ENCODE data around the gene RBMS1.
"Not testable (repeated sequence)": the region's sequence is repeated elsewhere in the genome, so short reads cannot be mapped to it uniquely, and the experiment has no call there.

RBMS1 gene

GRCh38 chr2:160421646-160422501 lies 71.7 kb downstream of the RBMS1 start:
- DNase-seq, result peak; percentile 43
- in situ Hi-C loops (cut with MboI; ENCODE audit: low pct_unique_long_range_greater_than_20kb, low sequenced_read_pairs), result not testable (repeated sequence)

DNA sequence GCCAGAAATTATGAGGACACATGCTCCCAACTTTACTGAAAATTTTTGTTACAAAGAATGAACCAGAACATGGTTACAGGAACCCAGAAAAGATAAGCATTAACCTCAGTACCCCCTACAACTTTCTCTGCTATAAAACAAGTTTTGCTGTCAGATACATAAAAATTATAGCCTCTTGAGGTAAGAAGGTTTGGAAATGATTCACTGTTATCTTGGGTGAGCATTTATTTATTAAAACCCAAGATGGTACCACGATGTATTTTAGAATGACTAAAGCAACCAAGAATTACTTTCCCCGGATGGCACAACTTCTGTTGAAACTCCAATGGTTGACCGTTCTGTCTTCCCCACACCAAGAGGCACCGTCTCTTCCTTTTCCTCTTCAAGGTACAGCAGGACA lies 72.9 kb downstream of the RBMS1 start:
- DNase-seq, result no peak
- in situ Hi-C loops (cut with MboI; ENCODE audit: low pct_unique_long_range_greater_than_20kb, low sequenced_read_pairs), result no loop called here

GRCh38 chr2:160419776-160420505 lies 73.7 kb downstream of the RBMS1 start:
- DNase-seq, result no peak
- in situ Hi-C loops (cut with MboI; ENCODE audit: low pct_unique_long_range_greater_than_20kb, low sequenced_read_pairs), result no loop called here

DNA sequence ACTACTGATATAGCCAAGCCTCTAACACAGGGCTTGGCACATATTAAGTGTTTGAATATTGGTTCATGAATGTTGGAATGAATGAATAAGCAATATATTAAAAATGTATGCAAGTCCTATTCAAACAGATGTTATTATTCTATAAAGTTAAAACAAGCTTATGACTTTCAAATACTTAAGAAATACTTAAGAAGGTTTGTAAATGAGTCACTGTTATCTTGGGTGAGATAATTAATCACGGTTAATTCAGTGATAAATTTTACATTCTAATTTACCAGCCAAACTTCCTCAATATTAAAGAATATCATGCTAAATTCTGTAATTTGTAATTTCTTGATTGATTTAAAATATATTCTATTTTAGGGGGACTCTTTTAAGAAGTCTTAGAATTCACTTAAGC lies 74.8 kb downstream of the RBMS1 start:
- in situ Hi-C loops (cut with MboI; ENCODE audit: low pct_unique_long_range_greater_than_20kb, low sequenced_read_pairs), result no loop called here
- DNase-seq, result no peak

DNA sequence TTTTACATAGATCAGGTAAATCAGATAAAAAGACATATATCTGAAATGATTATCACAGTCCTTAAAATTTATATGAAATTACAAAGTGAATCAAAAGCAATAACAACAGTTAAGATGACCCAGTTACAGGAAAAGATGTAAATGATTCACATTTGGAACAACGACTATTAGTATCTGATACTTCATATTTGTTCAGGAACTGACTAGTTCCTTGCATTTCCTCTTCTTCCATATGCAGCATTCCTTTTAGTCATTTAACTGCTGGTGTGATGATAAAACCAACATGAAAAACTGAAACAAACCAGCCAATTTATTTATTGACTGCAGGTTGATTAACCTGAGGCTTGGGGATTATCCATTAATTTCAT lies 75.2 kb downstream of the RBMS1 start:
- in situ Hi-C loops (cut with MboI; ENCODE audit: low pct_unique_long_range_greater_than_20kb, low sequenced_read_pairs), result no loop called here
- no peak for DNase-seq

DNA sequence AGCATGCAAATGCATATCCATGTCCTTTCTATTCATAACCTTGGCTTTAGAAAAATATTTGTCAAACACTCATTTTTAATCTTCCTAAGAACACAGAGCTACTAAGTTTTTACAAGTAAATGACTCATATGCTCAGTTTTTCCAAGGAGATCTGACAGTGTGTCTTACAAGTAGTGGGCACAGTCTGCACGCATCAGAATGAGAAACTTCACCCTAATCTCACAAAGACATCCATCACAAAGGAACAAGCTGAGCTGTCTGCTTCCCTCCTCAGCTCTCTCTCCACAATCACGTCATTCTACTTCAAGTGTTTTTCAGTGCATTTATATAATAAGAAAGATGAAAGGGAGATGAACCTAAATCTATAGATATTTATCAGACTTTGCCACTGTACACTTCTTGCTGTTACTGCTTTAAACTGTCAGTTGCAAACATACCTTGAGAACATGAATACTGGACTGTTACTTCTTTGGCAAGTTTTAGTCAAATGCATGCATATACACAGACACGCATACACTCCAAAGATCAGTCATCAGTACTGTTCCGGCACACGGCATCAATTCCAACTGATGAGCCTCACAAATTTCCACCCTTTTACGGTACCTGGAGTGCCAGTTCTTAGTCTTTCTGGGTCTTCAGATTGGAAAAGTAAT lies 75.7 kb downstream of the RBMS1 start:
- peak; percentile 30 for DNase-seq
- in situ Hi-C loops (cut with MboI; ENCODE audit: low pct_unique_long_range_greater_than_20kb, low sequenced_read_pairs), result no loop called here

DNA sequence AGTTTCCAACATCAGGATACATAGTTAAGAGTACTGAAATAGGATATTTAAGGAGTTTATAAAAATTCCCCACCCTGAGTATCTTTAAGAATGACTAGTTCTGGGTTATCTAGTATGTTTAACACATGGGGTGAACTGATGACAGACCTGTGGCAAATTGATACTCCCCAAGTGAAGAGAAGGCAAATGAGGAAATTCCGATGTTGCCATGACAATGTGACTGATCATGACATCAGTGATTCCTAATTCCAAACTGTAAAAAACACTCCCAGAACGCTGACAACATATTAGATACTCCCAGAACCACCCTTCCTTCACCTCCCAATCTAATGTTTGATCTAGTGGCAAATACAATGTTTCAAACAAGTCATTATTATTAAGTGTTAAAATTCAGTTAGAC lies 77.6 kb downstream of the RBMS1 start:
- no peak for DNase-seq
- in situ Hi-C loops (cut with MboI; ENCODE audit: low pct_unique_long_range_greater_than_20kb, low sequenced_read_pairs), result no loop called here

GRCh38 chr2:160411955-160412354 lies 81.7 kb downstream of the RBMS1 start:
- in situ Hi-C loops (cut with MboI; ENCODE audit: low pct_unique_long_range_greater_than_20kb, low sequenced_read_pairs), result no loop called here
- DNase-seq, result no peak

- in situ Hi-C loops (cut with MboI; ENCODE audit: low pct_unique_long_range_greater_than_20kb, low sequenced_read_pairs), result no loop called here
- DNase-seq, result peak; percentile 37
Observed at GRCh38 chr2:160411167-160411566, 82.4 kb downstream of the RBMS1 start.

DNA sequence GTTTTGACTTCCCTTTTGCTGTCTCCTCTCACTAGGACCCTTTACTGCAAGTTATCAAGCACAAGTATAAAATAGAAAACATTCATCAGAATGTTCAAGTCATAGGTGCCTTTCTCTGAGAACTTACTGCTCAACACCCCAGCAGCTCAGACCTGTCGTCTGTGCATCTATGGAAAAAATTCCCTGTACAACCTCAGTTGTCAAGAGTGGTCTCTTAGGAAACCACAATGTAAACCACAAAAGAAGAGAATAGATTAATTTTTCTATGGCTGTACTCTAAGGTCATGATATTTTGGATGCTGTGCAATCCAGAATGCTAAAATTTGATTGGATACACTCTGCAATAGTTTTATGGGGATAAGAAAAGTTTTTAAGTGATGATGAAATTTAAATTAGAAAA lies 84.1 kb downstream of the RBMS1 start:
- in situ Hi-C loops (cut with MboI; ENCODE audit: low pct_unique_long_range_greater_than_20kb, low sequenced_read_pairs), result no loop called here
- no peak for DNase-seq

GRCh38 chr2:160408959-160409291 lies 84.7 kb downstream of the RBMS1 start:
- DNase-seq, result no peak
- in situ Hi-C loops (cut with MboI; ENCODE audit: low pct_unique_long_range_greater_than_20kb, low sequenced_read_pairs), result no loop called here

DNA sequence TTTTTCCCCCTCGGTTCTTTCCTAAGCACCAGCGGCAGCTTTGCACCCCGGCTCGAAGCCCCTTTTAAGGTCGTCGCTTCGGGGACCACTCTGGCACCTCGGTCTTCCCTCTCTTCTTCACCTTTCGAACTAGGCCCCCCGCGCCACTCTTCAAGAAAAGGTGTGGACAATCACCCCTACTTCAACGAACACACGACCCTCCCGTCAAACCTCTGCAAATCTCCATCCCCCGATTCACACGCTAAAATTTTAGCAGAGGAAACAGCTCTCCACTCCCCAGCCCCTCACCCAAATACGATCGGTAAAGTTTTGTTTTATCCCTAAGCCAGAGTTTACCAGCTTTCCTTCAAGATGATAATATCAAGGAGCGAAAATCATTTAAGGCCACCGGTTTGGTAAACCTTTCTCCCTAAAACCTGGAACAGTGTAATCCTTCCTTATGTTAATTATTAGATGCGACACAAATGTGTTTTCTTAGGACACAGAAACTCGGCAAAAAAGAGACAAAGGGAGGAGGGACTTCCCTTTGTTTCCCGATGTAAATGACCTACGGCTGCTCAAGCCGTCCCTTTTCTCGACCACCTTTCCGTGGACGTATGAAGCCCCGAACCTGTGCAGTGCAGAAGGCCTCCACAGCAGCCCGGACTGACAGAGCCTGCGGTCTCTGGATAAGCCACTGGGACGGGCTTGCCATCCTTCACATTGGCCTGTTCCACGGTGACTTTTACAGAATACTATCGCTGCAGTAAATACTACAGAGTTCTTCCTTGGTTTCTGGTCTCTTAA lies 85.2 kb downstream of the RBMS1 start:
- in situ Hi-C loops (cut with MboI; ENCODE audit: low pct_unique_long_range_greater_than_20kb, low sequenced_read_pairs), result no loop called here
- DNase-seq, result no peak

GRCh38 chr2:160407393-160408172 lies 86.0 kb downstream of the RBMS1 start:
- in situ Hi-C loops (cut with MboI; ENCODE audit: low pct_unique_long_range_greater_than_20kb, low sequenced_read_pairs), result no loop called here
- DNase-seq, result peak; percentile 67

- in situ Hi-C loops (cut with MboI; ENCODE audit: low pct_unique_long_range_greater_than_20kb, low sequenced_read_pairs), result no loop called here
- DNase-seq, result peak; percentile 95
Observed at GRCh38 chr2:160406591-160407392, 86.8 kb downstream of the RBMS1 start.

GRCh38 chr2:160405077-160405867 lies 88.3 kb downstream of the RBMS1 start:
- no peak for DNase-seq
- in situ Hi-C loops (cut with MboI; ENCODE audit: low pct_unique_long_range_greater_than_20kb, low sequenced_read_pairs), result no loop called here

GRCh38 chr2:160402997-160403979 lies 90.3 kb downstream of the RBMS1 start:
- in situ Hi-C loops (cut with MboI; ENCODE audit: low pct_unique_long_range_greater_than_20kb, low sequenced_read_pairs), result no loop called here
- no peak for DNase-seq

Measured in KBM-7 (cell line).